IMR-90 (cell line): ENCODE data around the gene DHDDS. TPM values are rescaled to one million over a fixed set of nuclear protein-coding genes. Genes with fewer than 3 reads are reported as not detected.

Source experiments
- ATAC-seq: fragments of 200-7000 bp; cut with Tn5 transposase; 2 replicates; pipeline ENCODE4 v1.9.1; 2020; ENCODE audit warnings: low read depth, mild to moderate bottlenecking, moderate library complexity
- BruUV-seq: library from RNA; stranded (reverse); fragments of 400-500 nt; replicated peaks from 2 replicates; lab custom pipeline; 2021; lab: Mats Ljungman, UMichigan
- CTCF ChIA-PET: fragments of 300-600 bp; formaldehyde crosslinking; extraction: SDS; loops from one replicate; lab custom pipeline; 2021; ENCODE audit warnings: antibody characterized with exemption; lab: Yijun Ruan, JAX
- POLR2A ChIA-PET: fragments of 300-600 bp; sonication (Branson Sonifier 250); formaldehyde crosslinking; loops from one replicate; lab custom pipeline; 2022; ENCODE audit warnings: antibody characterized with exemption; ENCODE audit not compliant: unreplicated experiment; lab: Charles Lee
- DNase-seq: peaks from one replicate; pipeline ENCODE4 v3.0.0; 2013
- H2AFZ ChIP-seq: replicated peaks from 2 replicates; pipeline ENCODE3; 2013; ENCODE audit warnings: low read length, mild to moderate bottlenecking; ENCODE audit not compliant: poor library complexity
- H2AK5ac ChIP-seq: 2 replicates; pipeline ENCODE4 v1.6.1; 2013; ENCODE audit warnings: low read depth, low read length, inconsistent platforms
- H2AK9ac ChIP-seq: replicated peaks from 2 replicates; pipeline ENCODE3; 2013; ENCODE audit warnings: mild to moderate bottlenecking, low read depth, low read length, moderate library complexity; ENCODE audit not compliant: poor library complexity
- H2BK120ac ChIP-seq: 2 replicates; pipeline ENCODE4 v1.6.1; 2013; ENCODE audit warnings: low read depth, low read length, inconsistent platforms
- H2BK15ac ChIP-seq: 3 replicates; pipeline ENCODE4 v1.6.1; 2013; ENCODE audit warnings: low read depth, low read length, inconsistent platforms
- H2BK20ac ChIP-seq: 2 replicates; pipeline ENCODE4 v1.6.1; 2013; ENCODE audit warnings: low read depth, mild to moderate bottlenecking, inconsistent platforms, low read length, moderate library complexity
- H2BK5ac ChIP-seq: 2 replicates; pipeline ENCODE4 v1.6.1; 2013; ENCODE audit warnings: mild to moderate bottlenecking, low read depth, low read length, inconsistent platforms; ENCODE audit not compliant: poor library complexity, severe bottlenecking
- H3K14ac ChIP-seq: replicated peaks from 2 replicates; pipeline ENCODE4 v1.6.1; 2013; ENCODE audit warnings: low read depth, low read length, inconsistent platforms
- H3K18ac ChIP-seq: 2 replicates; pipeline ENCODE4 v1.6.1; 2013; ENCODE audit warnings: low read depth, low read length, control low read depth
- H3K23ac ChIP-seq: 2 replicates; pipeline ENCODE4 v1.6.1; 2013; ENCODE audit warnings: low read depth, low read length, inconsistent platforms
- H3K27ac ChIP-seq: 2 replicates; pipeline ENCODE4 v1.5.1; 2013; ENCODE audit warnings: mild to moderate bottlenecking, control low read depth, low read length; ENCODE audit not compliant: insufficient read depth
- H3K27me3 ChIP-seq: 2 replicates; pipeline ENCODE4 v1.6.1; 2013; ENCODE audit warnings: low read length; ENCODE audit not compliant: control insufficient read depth, insufficient read depth
- H3K36me3 ChIP-seq: 2 replicates; pipeline ENCODE4 v1.6.1; 2013; ENCODE audit warnings: low read length, mixed read lengths; ENCODE audit not compliant: control insufficient read depth, insufficient read depth
- H3K4ac ChIP-seq: 2 replicates; pipeline ENCODE4 v1.6.1; 2013; ENCODE audit warnings: low read depth, low read length, inconsistent platforms
- H3K4me1 ChIP-seq: 2 replicates; pipeline ENCODE4 v1.6.1; 2013; ENCODE audit warnings: low read length, mixed read lengths; ENCODE audit not compliant: control insufficient read depth, insufficient read depth
- H3K4me2 ChIP-seq: 2 replicates; pipeline ENCODE4 v1.6.1; 2013; ENCODE audit warnings: low read depth, mild to moderate bottlenecking, control low read depth, low read length, moderate library complexity
- H3K4me3 ChIP-seq: 2 replicates; pipeline ENCODE4 v1.5.1; 2013; ENCODE audit warnings: low read depth, mild to moderate bottlenecking, control low read depth, low read length, moderate library complexity; ENCODE audit not compliant: insufficient read depth
- H3K56ac ChIP-seq: 2 replicates; pipeline ENCODE4 v1.6.1; 2013; ENCODE audit warnings: low read length, inconsistent platforms; ENCODE audit not compliant: insufficient read depth; ENCODE audit errors: extremely low read depth
- H3K79me1 ChIP-seq, 2 experiments: 2 replicates each; pipeline ENCODE4 v1.6.1; 2013; ENCODE audit warnings: low read length in 2 of 2, inconsistent platforms in 1 of 2, low read depth in 1 of 2
- H3K9ac ChIP-seq: 2 replicates; pipeline ENCODE4 v1.6.1; 2013; ENCODE audit warnings: low read depth, low read length, control low read depth
- H3K9me1 ChIP-seq: 2 replicates; pipeline ENCODE4 v1.6.1; 2013; ENCODE audit warnings: low read length, inconsistent platforms; ENCODE audit not compliant: insufficient read depth
- H3K9me3 ChIP-seq: 2 replicates; pipeline ENCODE4 v1.6.1; 2013; ENCODE audit warnings: low read length; ENCODE audit not compliant: control insufficient read depth, insufficient read depth
- H4K20me1 ChIP-seq: 2 replicates; pipeline ENCODE4 v1.6.1; 2013; ENCODE audit warnings: low read length, inconsistent platforms; ENCODE audit not compliant: insufficient read depth
- H4K5ac ChIP-seq: 2 replicates; pipeline ENCODE4 v1.6.1; 2013; ENCODE audit warnings: mild to moderate bottlenecking, low read depth, low read length, control low read depth
- H4K8ac ChIP-seq, 2 experiments: 2 replicates each; pipeline ENCODE4 v1.6.1; 2013; ENCODE audit warnings: low read depth in 2 of 2, low read length in 2 of 2, control low read depth in 1 of 2, inconsistent platforms in 1 of 2
- H4K91ac ChIP-seq: 2 replicates; pipeline ENCODE4 v1.6.1; 2013; ENCODE audit warnings: low read depth, low read length, inconsistent platforms; ENCODE audit not compliant: insufficient read depth
- BHLHE40 ChIP-seq: fragments of 150-350 bp; IDR thresholded peaks from 2 replicates; pipeline ENCODE4 v1.6.1; 2016; ENCODE audit warnings: mild to moderate bottlenecking, low read depth, low read length
- CEBPB ChIP-seq: IDR thresholded peaks from 2 replicates; pipeline ENCODE4 v1.6.1; 2012; ENCODE audit warnings: low read depth, low read length, improper control_type of control experiment
- MAFK ChIP-seq: IDR thresholded peaks from 2 replicates; pipeline ENCODE4 v1.6.1; 2012; ENCODE audit warnings: low read depth, low read length, improper control_type of control experiment
- MAZ ChIP-seq: IDR thresholded peaks from 2 replicates; pipeline ENCODE4 v1.6.1; 2012; ENCODE audit warnings: low read depth, mild to moderate bottlenecking, low read length, improper control_type of control experiment, moderate library complexity, borderline replicate concordance
- MXI1 ChIP-seq: IDR thresholded peaks from 2 replicates; pipeline ENCODE4 v1.6.1; 2012; ENCODE audit warnings: low read depth, mild to moderate bottlenecking, low read length, moderate library complexity, borderline replicate concordance
- POLR2A ChIP-seq: IDR thresholded peaks from 2 replicates; pipeline ENCODE4 v1.6.1; 2012; ENCODE audit warnings: mild to moderate bottlenecking, low read depth, low read length
- WGBS, 2 experiments: methylation state at CpG; one replicate each; pipeline versions ENCODE4 v1.1.5 to v1.1.7; 2013; ENCODE audit warnings: missing lambda C conversion rate in 2 of 2; ENCODE audit not compliant: insufficient read length in 1 of 2; ENCODE audit errors: extremely low coverage in 2 of 2; 5-methylcytosine and 5-hydroxymethylcytosine counted together
- dilution Hi-C: fragments of 300-500 bp; cut with HindIII; formaldehyde crosslinking; loops from one replicate; pipeline ENCODE4 v1.14.3; 2018; ENCODE audit warnings: low sequenced_read_pairs; ENCODE audit not compliant: unreplicated experiment
- in situ Hi-C: fragments of 300-500 bp; cut with MboI; formaldehyde crosslinking; loops from 3 replicates; pipeline ENCODE4 v1.14.3; 2019; ENCODE audit warnings: low sequenced_read_pairs, inconsistent platforms, mixed read lengths
- intact Hi-C: fragments of 100-400 bp; cut with micrococcal nuclease; formaldehyde crosslinking; loops from 2 replicates; pipeline ENCODE4 v1.10.0; 2022
- polyA plus RNA-seq, 3 experiments: library from polyadenylated mRNA; depleted of rRNA; stranded (reverse); fragments of >200 nt; gene quantifications; 2 replicates each; pipeline ENCODE4 v1.2.3, GENCODE V29; 2012; ENCODE audit warnings: low replicate concordance in 1 of 3
- total RNA-seq: library from RNA; depleted of rRNA; stranded (reverse); fragments of >200 nt; gene quantifications from 2 replicates; pipeline ENCODE4 v1.2.3, GENCODE V29; 2012
- TF ChIP-seq, protein P1 (sequence below): fragments of 150-350 bp; IDR thresholded peaks from 2 replicates; pipeline ENCODE4 v1.6.1; 2017; ENCODE audit warnings: mild to moderate bottlenecking, antibody characterized with exemption, low read length, low read depth

Gene DHDDS
- total and polyA plus RNA-seq, 2 of the 4 experiments (the other 2 are of a cell fraction) = 49.3 to 67.7 TPM

- H3K18ac ChIP-seq = peak overlapping the region; percentile 1; the same call in 1 of the 2 replicates
- H3K4me2 ChIP-seq = peak overlapping the region; percentile 98
- DNase-seq = peak; percentile 92
- peaks cover 7% of the 10 kb centered on the region for H3K4me1 ChIP-seq
- peak; percentile 80 for ATAC-seq
- H3K4me3 ChIP-seq = peak overlapping the region; percentile 90
- H3K4ac ChIP-seq = peak overlapping the region; percentile 39; the same call in 1 of the 2 replicates
- no peaks in the 10 kb centered on the region for H3K9me3 ChIP-seq
- H3K56ac ChIP-seq = peak overlapping the region; percentile 2; the same call in 1 of the 2 replicates
- intact Hi-C loops (no loop called here), dilution Hi-C loops (no loop called here), in situ Hi-C loops (no loop called here)
- no peak overlapping the region for H2BK15ac ChIP-seq
- H3K27ac ChIP-seq = peak overlapping the region; percentile 94
- no peak overlapping the region for H4K5ac ChIP-seq
- H3K36me3 ChIP-seq = peaks cover 28% of the 10 kb centered on the region
- POLR2A ChIA-PET = no interaction called here
- H2AFZ ChIP-seq = peak overlapping the region; percentile 94
- peak overlapping the region; percentile 73 for H3K14ac ChIP-seq
- peaks cover 12% of the 10 kb centered on the region for H3K9me1 ChIP-seq
- no peak overlapping the region for H2AK9ac ChIP-seq
- H3K79me1 ChIP-seq = peaks cover 15 to 59% of the 10 kb centered on the region in 2 experiments
- H2AK5ac ChIP-seq = 0 out of 2 replicates have a peak overlapping the region, but pooled peaks have one; percentile 30
- CTCF ChIA-PET = interaction anchor here (0.6 kb wide), 2 partner anchors 17 to 877 kb away, joined by 3 to 7 read pairs; no protein-coding TSS in a partner anchor
- H2BK20ac ChIP-seq = no peak overlapping the region
- TF ChIP-seq CEBPB (peak; percentile 89), BHLHE40 (peak; percentile 99), MAZ (peak; percentile 96), POLR2A (no peak), MXI1 (peak; percentile 88), MAFK (no peak)
- TF ChIP-seq, protein P1, sequence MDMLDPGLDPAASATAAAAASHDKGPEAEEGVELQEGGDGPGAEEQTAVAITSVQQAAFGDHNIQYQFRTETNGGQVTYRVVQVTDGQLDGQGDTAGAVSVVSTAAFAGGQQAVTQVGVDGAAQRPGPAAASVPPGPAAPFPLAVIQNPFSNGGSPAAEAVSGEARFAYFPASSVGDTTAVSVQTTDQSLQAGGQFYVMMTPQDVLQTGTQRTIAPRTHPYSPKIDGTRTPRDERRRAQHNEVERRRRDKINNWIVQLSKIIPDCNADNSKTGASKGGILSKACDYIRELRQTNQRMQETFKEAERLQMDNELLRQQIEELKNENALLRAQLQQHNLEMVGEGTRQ = peak; percentile 75
- H4K91ac ChIP-seq = no peak overlapping the region
- H4K20me1 ChIP-seq = peaks cover 38% of the 10 kb centered on the region
- peak overlapping the region; percentile 85 for H3K9ac ChIP-seq
- 0% methylated on average over 18 of the region's 71 CpGs; no CpG with 5 or more reads in 1 of the 2 experiments for WGBS, 2 experiments
- peak overlapping the region; percentile 86; the same call in 1 of the 2 replicates for H3K23ac ChIP-seq
- no peaks in the 10 kb centered on the region for H3K27me3 ChIP-seq
- H2BK120ac ChIP-seq = no peak overlapping the region
- H2BK5ac ChIP-seq = peak overlapping the region; percentile 95
- peak overlapping the region in 1 of 2 experiments; percentile 83; a peak in 1 of 4 replicates for H4K8ac ChIP-seq
- BruUV-seq = no TSS peak
Observed at GRCh38 chr1:26472901-26473845, 41.1 kb downstream of the DHDDS start.
